C4-2B (cell line): ENCODE measurements around the gene CREB5.

Source experiments
- H3K27ac ChIP-seq: fragments of 450-650 bp; 2 replicates; pipeline ENCODE4 v1.5.1; 2017
- CTCF ChIP-seq: fragments of 450-650 bp; conservative IDR thresholded peaks from 2 replicates; pipeline ENCODE4 v1.5.1; 2017; ENCODE audit warnings: mild to moderate bottlenecking
- ZFX ChIP-seq: fragments of 450-650 bp; IDR thresholded peaks from 2 replicates; pipeline ENCODE4 v1.6.1; 2017

Gene CREB5

GRCh38 chr7:28503396-28503795 lies 91.1 kb downstream of the CREB5 start:
- TF ChIP-seq CTCF (no peak), ZFX (no peak)
- H3K27ac ChIP-seq: no peak overlapping the region

- no peak for TF ChIP-seq CTCF
- no peak for TF ChIP-seq ZFX
- no peak overlapping the region for H3K27ac ChIP-seq
These were observed 92.7 kb downstream of the CREB5 start for GRCh38 chr7:28505014-28505413.

- no peak overlapping the region for H3K27ac ChIP-seq
- TF ChIP-seq CTCF (no peak), ZFX (no peak)
These were observed 93.5 kb downstream of the CREB5 start for GRCh38 chr7:28505867-28506266.

GRCh38 chr7:28507525-28508282 lies 95.4 kb downstream of the CREB5 start:
- H3K27ac ChIP-seq: no peak overlapping the region
- TF ChIP-seq CTCF: no peak

GRCh38 chr7:28509251-28510025 lies 97.1 kb downstream of the CREB5 start:
- TF ChIP-seq ZFX (no peak), CTCF (no peak)
- H3K27ac ChIP-seq: no peak overlapping the region

- TF ChIP-seq CTCF: no peak
- TF ChIP-seq ZFX: no peak
- no peak overlapping the region for H3K27ac ChIP-seq
These were observed 97.7 kb downstream of the CREB5 start for GRCh38 chr7:28510026-28510369.

GRCh38 chr7:28512668-28513440 lies 100.5 kb downstream of the CREB5 start:
- H3K27ac ChIP-seq: no peak overlapping the region
- TF ChIP-seq CTCF (no peak), ZFX (no peak)
